ENCODE data around the gene ADH4.
"Not testable (repeated sequence)": the region's sequence is repeated elsewhere in the genome, so short reads cannot be mapped to it uniquely, and the experiment has no call there.

Gene ADH4

GRCh38 chr4:99144070-99144469 lies at the start of gene ADH4:
Gene ADH4 (minus strand): TSS chr4:99144297. CDS start chr4:99144222, 75 bp downstream.
- DNase-seq = no peak

- DNase-seq = no peak
Observed at GRCh38 chr4:99190336-99190735, 46.2 kb upstream of the ADH4 start.

GRCh38 chr4:99189900-99190299 lies 45.8 kb upstream of the ADH4 start:
- not testable (repeated sequence) for DNase-seq

- no peak for DNase-seq
Observed at GRCh38 chr4:99186029-99186428, 41.9 kb upstream of the ADH4 start.

- DNase-seq = no peak
Observed at GRCh38 chr4:99185581-99185980, 41.5 kb upstream of the ADH4 start.

GRCh38 chr4:99180382-99181070 lies 36.4 kb upstream of the ADH4 start:
- no peak for DNase-seq

- no peak for DNase-seq
Observed at GRCh38 chr4:99179626-99180025, 35.5 kb upstream of the ADH4 start.

GRCh38 chr4:99179178-99179577 lies 35.1 kb upstream of the ADH4 start:
- DNase-seq = no peak

GRCh38 chr4:99166544-99166943 lies 22.4 kb upstream of the ADH4 start:
- DNase-seq = no peak

- DNase-seq = no peak
Observed at GRCh38 chr4:99165978-99166377, 21.9 kb upstream of the ADH4 start.

GRCh38 chr4:99161373-99162099 lies 17.4 kb upstream of the ADH4 start:
- no peak for DNase-seq

- no peak for DNase-seq
Observed at GRCh38 chr4:99159699-99160098, 15.6 kb upstream of the ADH4 start.

GRCh38 chr4:99157478-99157935 lies 13.4 kb upstream of the ADH4 start:
- no peak for DNase-seq

GRCh38 chr4:99156992-99157391 lies 12.9 kb upstream of the ADH4 start:
- no peak for DNase-seq

- DNase-seq = no peak
Observed at GRCh38 chr4:99154658-99155342, 10.7 kb upstream of the ADH4 start.

- DNase-seq = no peak
Observed at GRCh38 chr4:99151995-99152394, 7.9 kb upstream of the ADH4 start.

- no peak for DNase-seq
Observed at GRCh38 chr4:99151452-99151851, 7.4 kb upstream of the ADH4 start.

GRCh38 chr4:99149426-99150019 lies 5.4 kb upstream of the ADH4 start:
- DNase-seq = no peak

- DNase-seq = no peak
Observed at GRCh38 chr4:99148550-99148949, 4.5 kb upstream of the ADH4 start.

- DNase-seq = no peak
Observed at GRCh38 chr4:99144587-99144986, 490 bp upstream of the ADH4 start.

GRCh38 chr4:99136329-99136728 lies 7.8 kb downstream of the ADH4 start:
- DNase-seq = no peak

- DNase-seq = no peak
Observed at GRCh38 chr4:99135541-99136162, 8.4 kb downstream of the ADH4 start.

GRCh38 chr4:99134586-99134985 lies 9.5 kb downstream of the ADH4 start:
- DNase-seq = no peak
